HG02759 (cell line): Measurements from ENCODE around the gene MBD5.
"Not testable (repeated sequence)": the region's sequence is repeated elsewhere in the genome, so short reads cannot be mapped to it uniquely, and the experiment has no call there.

Source experiments
- ATAC-seq: cut with Tn5 transposase; IDR thresholded peaks from one replicate; pipeline ENCODE4 v1.9.1; 2021; ENCODE audit warnings: mild to moderate bottlenecking, moderate library complexity; ENCODE audit not compliant: unreplicated experiment

Gene MBD5

DNA sequence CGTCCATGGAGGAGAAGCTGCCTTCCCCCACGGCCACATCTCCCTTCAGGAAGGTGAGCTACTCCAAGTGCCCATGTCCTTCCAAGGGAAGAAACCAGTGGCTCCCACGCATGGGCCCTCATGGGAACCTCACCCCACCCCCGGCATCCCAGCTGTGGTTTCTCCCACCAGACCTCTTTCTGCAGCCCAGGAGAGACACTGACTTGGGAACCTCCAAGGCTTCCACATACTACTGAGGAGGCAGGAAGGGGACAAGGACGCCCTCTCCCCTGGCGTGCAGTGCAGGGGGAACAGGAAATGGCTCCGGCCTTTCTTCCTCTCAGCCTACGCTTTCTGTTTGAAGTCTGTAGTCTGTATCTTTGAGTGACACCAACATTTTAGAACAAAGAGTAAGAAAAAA lies 519.1 kb downstream of the MBD5 start:
- no peak for ATAC-seq

DNA sequence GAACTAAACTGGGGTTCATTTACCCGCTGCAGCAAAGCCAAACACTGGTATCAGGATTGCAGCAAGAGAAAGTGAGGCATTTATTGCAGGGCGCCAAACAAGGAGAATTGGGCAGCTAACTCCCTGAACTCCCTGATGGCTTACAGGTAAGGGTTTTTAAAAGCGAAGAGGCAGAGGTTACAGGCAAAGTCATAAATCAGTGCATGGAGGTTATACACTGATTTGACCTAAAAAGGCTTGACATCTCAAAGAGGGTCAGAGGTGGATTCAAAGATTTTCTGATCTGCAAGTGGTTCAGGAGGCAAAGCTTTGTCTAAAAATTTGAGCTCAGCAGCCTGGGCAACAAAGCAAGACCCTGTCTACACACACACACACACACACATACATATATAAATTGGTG lies 520.9 kb downstream of the MBD5 start:
- no peak for ATAC-seq

GRCh38 chr2:148542614-148543013 lies 521.7 kb downstream of the MBD5 start:
- ATAC-seq: no peak

DNA sequence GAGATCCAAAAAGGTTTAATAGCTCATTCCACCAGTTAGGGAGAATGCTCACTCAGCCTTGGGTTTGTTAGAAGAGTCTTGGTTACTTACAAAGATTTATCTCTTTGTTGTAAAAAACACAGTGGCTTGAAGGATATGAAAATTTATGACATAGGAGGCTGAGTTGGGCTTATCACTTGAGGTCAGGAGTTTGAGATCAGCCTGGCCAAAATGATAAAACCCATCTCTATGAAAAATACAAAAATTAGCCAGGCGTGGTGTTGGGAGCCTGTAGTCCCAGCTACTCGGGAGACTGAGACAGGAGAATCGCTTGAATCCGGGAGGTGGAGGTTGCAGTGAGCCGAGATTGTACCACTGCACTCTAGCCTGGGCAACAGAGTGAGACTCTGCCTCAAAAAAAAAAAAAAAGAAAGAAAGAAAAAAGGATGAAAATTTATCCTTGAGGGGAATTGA lies 522.2 kb downstream of the MBD5 start:
- not testable (repeated sequence) for ATAC-seq

DNA sequence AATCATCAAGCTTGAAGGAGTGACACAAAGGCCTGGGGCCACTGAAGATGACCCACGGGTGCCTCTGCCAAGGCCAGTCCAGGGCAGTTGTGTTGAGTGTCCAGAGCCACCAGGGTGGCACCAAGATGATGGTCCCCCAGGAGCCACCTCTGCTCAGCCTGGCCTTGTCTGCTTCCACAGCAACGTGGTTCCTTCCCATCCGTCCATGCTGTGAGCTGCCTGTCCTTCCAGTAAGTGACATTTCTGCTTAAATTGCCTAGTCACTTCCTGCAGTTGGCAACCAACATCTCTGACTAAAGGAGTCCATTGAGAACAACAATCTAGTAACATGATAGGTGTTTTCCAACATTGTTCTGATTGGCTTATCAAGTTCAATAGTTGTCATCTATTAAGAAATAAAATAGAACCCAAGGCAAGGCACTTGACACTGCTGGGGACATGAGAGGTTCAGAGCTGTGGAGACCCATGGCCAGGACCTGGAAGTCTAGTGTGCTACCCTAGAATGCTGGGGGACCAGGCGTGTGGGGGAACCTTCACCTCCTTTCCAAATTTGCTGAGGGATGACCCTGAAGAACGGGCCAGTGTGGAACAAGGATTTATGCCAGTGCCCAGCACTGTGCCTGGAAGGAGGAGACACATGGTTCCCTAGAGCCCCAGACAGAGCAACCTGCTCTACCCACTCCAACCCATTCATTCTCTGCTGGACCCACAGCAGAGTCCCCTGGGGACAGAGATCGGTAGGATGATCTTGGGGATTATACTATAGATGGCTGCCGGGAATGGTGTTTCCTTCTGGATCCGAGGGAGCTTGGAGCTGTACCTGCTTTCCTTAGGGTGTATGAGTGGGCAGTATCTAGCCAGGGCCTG lies 524.7 kb downstream of the MBD5 start:
- ATAC-seq: no peak

GRCh38 chr2:148546270-148546669 lies 525.4 kb downstream of the MBD5 start:
- no peak for ATAC-seq

DNA sequence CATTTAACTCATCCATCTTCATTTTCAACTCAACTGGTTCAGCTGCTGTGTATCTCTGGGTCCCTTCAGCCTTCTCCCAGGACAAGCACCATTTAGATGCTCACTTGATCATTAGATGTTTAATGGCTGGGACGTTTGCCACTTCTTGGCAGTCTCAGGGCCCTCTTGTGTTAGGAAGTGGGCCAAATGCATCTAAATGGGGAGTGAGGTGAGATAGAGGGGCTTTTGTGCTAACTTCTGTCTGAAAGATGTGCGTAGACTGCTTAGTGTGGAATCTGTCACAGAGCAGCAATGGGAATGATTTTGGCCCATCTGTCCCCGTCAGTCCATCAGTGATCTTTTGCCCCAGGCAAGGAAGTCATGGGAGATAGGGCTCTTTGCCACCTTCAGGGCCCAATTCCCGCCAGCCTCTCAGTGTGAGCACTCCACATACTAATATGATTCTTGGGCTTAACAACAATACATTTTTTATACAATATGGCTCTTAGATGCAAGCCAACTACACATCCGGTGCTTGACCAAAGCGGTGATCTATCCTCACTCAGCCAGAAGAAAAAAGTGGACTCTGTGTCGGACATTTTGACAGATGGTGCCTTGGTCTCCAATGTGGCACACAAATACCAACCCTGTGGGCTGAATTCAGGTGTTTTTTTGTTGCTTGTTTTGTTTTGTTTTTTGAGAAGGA lies 528.0 kb downstream of the MBD5 start:
- ATAC-seq: no peak

- peak; percentile 54 for ATAC-seq
Measured at GRCh38 chr2:148552675-148553331, 531.9 kb downstream of the MBD5 start.

GRCh38 chr2:148553332-148553887 lies 532.5 kb downstream of the MBD5 start:
- peak; percentile 4 for ATAC-seq

DNA sequence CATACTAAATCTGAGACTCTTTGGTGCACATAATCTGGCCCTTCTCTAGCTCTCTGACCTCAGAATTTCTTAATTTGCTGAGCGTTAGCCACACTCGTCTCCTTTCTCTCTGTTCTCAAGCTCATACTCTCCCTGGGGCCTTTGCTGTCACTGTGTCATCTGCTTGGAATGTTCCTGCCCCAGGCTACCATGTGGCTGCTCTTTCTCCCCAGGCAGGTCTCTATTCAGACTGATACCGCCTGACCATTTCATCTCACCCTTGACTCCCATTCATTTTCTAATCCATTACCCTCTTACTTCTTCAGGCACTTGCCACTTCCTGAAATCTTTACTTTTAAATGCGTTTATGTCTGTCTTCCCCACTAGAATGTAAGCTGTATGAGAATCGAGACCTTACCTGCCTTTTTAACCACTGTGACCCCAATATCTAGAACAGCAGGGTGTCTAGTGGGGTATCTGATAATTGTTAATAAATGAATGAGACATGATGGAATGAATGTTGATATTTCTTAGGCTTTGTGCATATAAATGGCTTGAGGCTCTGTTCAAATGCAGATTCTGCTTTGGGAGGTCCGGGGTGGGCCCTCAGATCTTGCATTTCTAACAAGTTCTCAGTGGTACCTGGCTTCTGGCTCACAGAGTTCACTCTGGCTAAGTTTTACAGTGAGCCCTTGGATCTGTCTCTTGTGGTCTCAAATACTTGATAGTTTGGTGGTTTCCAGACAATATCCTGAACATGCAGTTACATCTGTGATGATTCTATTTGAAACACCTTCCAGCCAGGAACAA lies 533.8 kb downstream of the MBD5 start:
- ATAC-seq: no peak

- no peak for ATAC-seq
Measured at GRCh38 chr2:148555622-148556294, 534.9 kb downstream of the MBD5 start.

DNA sequence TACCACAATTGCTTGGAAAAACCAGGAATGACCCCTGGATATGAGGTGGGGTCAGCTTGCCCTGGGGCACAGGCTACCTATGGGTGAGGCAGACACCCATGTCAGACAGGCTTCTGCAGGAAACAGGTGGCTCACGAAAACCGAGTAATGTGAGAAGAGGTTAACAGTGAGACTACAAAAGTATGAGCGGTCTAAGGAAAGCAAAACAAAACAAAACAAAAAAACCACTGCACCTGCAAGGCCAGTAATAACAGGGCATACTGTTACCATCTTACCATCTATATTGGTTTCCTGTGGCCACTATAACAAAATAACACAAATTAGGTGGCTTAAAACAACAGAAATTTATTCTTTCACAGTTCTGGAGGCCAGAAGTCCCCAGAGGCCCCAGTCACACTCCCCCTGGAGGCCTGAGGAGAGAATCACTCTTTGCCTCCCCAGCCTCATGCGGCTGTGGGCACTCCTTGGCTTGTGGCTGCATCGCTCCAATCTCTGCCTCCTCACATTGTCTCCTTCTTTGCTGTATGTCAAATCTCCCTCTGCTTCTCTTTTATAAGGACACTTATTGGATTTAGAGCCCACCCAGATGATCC lies 537.0 kb downstream of the MBD5 start:
- ATAC-seq: peak; percentile 66

- ATAC-seq: no peak
Measured at GRCh38 chr2:148560496-148560895, 539.6 kb downstream of the MBD5 start.

GRCh38 chr2:148561389-148561788 lies 540.5 kb downstream of the MBD5 start:
- ATAC-seq: no peak

GRCh38 chr2:148565272-148565894 lies 544.5 kb downstream of the MBD5 start:
- ATAC-seq: no peak
